Stomach (tissue), 4 donors: ENCODE measurements around the gene SLC39A8.

Experiments used
- EP300 ChIP-seq: sonication (generic); formaldehyde crosslinking; IDR thresholded peaks from one replicate; pipeline ENCODE4 v1.6.1; 2017; ENCODE audit warnings: antibody characterized with exemption
- POLR2A ChIP-seq, 4 donors: fragments of 450-650 bp; IDR thresholded peaks; one replicate each; pipeline ENCODE4 v1.6.1; 2016; ENCODE audit warnings: antibody characterized with exemption in 4 of 4, control low read depth in 2 of 4, mild to moderate bottlenecking in 1 of 4, moderate library complexity in 1 of 4
- POLR2AphosphoS5 ChIP-seq, 3 donors: sonication (generic); formaldehyde crosslinking; IDR thresholded peaks; one replicate each; pipeline ENCODE4 v1.6.1; 2016; ENCODE audit warnings: antibody characterized with exemption in 3 of 3
- TF ChIP-seq, protein P1 (sequence below), 7 experiments: fragments of 450-650 bp in 4 of 7; fragments of 200-600 bp in 3 of 7; sonication (generic) in 3 of 7; IDR thresholded peaks; one replicate each; pipeline ENCODE4 v1.5.1; 2016 to 2019; ENCODE audit warnings: antibody characterized with exemption in 7 of 7, control low read depth in 2 of 7, mild to moderate bottlenecking in 1 of 7

- TF ChIP-seq, protein P1, sequence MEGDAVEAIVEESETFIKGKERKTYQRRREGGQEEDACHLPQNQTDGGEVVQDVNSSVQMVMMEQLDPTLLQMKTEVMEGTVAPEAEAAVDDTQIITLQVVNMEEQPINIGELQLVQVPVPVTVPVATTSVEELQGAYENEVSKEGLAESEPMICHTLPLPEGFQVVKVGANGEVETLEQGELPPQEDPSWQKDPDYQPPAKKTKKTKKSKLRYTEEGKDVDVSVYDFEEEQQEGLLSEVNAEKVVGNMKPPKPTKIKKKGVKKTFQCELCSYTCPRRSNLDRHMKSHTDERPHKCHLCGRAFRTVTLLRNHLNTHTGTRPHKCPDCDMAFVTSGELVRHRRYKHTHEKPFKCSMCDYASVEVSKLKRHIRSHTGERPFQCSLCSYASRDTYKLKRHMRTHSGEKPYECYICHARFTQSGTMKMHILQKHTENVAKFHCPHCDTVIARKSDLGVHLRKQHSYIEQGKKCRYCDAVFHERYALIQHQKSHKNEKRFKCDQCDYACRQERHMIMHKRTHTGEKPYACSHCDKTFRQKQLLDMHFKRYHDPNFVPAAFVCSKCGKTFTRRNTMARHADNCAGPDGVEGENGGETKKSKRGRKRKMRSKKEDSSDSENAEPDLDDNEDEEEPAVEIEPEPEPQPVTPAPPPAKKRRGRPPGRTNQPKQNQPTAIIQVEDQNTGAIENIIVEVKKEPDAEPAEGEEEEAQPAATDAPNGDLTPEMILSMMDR (IDR thresholded peaks at IDR 0.05): no peak
- TF ChIP-seq POLR2A (IDR thresholded peaks at IDR 0.05): no peak
- no peak for TF ChIP-seq EP300
- TF ChIP-seq POLR2AphosphoS5 (IDR thresholded peaks at IDR 0.05): no peak
Observed at GRCh38 chr4:102250341-102250740, 94.9 kb downstream of the SLC39A8 start.
